ENCODE measurements around the gene SLFNL1. TPM values are rescaled to one million over a fixed set of nuclear protein-coding genes. Genes with fewer than 3 reads are reported as not detected.

Gene SLFNL1
- total RNA-seq, 6 experiments from 2014 or later, result 0.07 to 0.17 (median 0.11) TPM; not detected in 2

GRCh38 chr1:41037116-41037903 lies 15.8 kb upstream of the SLFNL1 start:
- H3K27ac Mint-ChIP-seq, result no peak overlapping the region
- no peak overlapping the region for H3K4me3 Mint-ChIP-seq
- peaks cover 6% of the 10 kb centered on the region; the same call in 1 of the 2 replicates for H3K4me1 Mint-ChIP-seq (ENCODE audit: low read depth)
- H3K9me3 Mint-ChIP-seq, result no peaks in the 10 kb centered on the region
- peaks cover 2% of the 10 kb centered on the region; the same call in 1 of the 2 replicates for H3K27me3 Mint-ChIP-seq (ENCODE audit: insufficient read depth)
- no peak for DNase-seq
- TF ChIP-seq CTCF (IDR thresholded peaks at IDR 0.05), result no peak
- peaks cover 14% of the 10 kb centered on the region for H3K36me3 Mint-ChIP-seq (ENCODE audit: low read depth)

- H3K4me3 Mint-ChIP-seq, result no peak overlapping the region
- no peak for DNase-seq
- H3K36me3 Mint-ChIP-seq (ENCODE audit: low read depth), result peaks cover 32% of the 10 kb centered on the region
- H3K4me1 Mint-ChIP-seq (ENCODE audit: low read depth), result no peaks in the 10 kb centered on the region
- H3K9me3 Mint-ChIP-seq, result no peaks in the 10 kb centered on the region
- no peak for TF ChIP-seq CTCF (IDR thresholded peaks at IDR 0.05)
- no peak overlapping the region for H3K27ac Mint-ChIP-seq
- H3K27me3 Mint-ChIP-seq (ENCODE audit: insufficient read depth), result no peaks in the 10 kb centered on the region; the same call in none of the 2 replicates
Measured at GRCh38 chr1:41033272-41033671, 11.7 kb upstream of the SLFNL1 start.

- H3K36me3 Mint-ChIP-seq (ENCODE audit: low read depth), result peaks cover 38% of the 10 kb centered on the region
- no peaks in the 10 kb centered on the region for H3K9me3 Mint-ChIP-seq
- H3K4me3 Mint-ChIP-seq, result no peak overlapping the region
- no peaks in the 10 kb centered on the region for H3K4me1 Mint-ChIP-seq (ENCODE audit: low read depth)
- DNase-seq, result no peak
- TF ChIP-seq CTCF (IDR thresholded peaks at IDR 0.05), result no peak
- no peak overlapping the region for H3K27ac Mint-ChIP-seq
- peaks cover 2% of the 10 kb centered on the region for H3K27me3 Mint-ChIP-seq (ENCODE audit: insufficient read depth)
Measured at GRCh38 chr1:41032147-41032546, 10.6 kb upstream of the SLFNL1 start.

GRCh38 chr1:41030872-41031616 lies 9.5 kb upstream of the SLFNL1 start:
- Mint-ChIP-seq H3K9me3 (no peaks in the 10 kb centered on the region), H3K4me1 (ENCODE audit: low read depth) (no peaks in the 10 kb centered on the region), H3K4me3 (no peak overlapping the region), H3K27me3 (ENCODE audit: insufficient read depth) (peaks cover 2% of the 10 kb centered on the region), H3K27ac (no peak overlapping the region), H3K36me3 (ENCODE audit: low read depth) (peaks cover 38% of the 10 kb centered on the region)
- TF ChIP-seq CTCF (IDR thresholded peaks at IDR 0.05), result no peak
- DNase-seq, result no peak

GRCh38 chr1:41028034-41028642 lies 6.6 kb upstream of the SLFNL1 start:
- no peak for TF ChIP-seq CTCF (IDR thresholded peaks at IDR 0.05)
- Mint-ChIP-seq H3K27ac (no peak overlapping the region), H3K4me3 (no peak overlapping the region), H3K36me3 (ENCODE audit: low read depth) (peaks cover 38% of the 10 kb centered on the region), H3K9me3 (no peaks in the 10 kb centered on the region), H3K27me3 (ENCODE audit: insufficient read depth) (peaks cover 5% of the 10 kb centered on the region), H3K4me1 (ENCODE audit: low read depth) (peaks cover 4% of the 10 kb centered on the region)
- no peak for DNase-seq

Measured in HFFc6 (cell line).